Measurements from ENCODE around the gene CYP2D6.

Gene CYP2D6

GRCh38 chr22:42090596-42091454 lies 39.8 kb downstream of the CYP2D6 start, which contains the start of gene NDUFA6:
NDUFA6 (minus strand) TSS chr22:42090772; CDS start chr22:42090744, 28 bp downstream.
- ATAC-seq (peak; percentile 97), DNase-seq (peak; percentile 96)
- no peaks in the 10 kb centered on the region for H3K27me3 Mint-ChIP-seq
- no peaks in the 10 kb centered on the region for H3K9me3 Mint-ChIP-seq
- peaks cover 29% of the 10 kb centered on the region for H3K36me3 Mint-ChIP-seq (ENCODE audit: low read depth)
- peak within 1 kb of the TSS; percentile 97 for H3K4me3 Mint-ChIP-seq
- peak within 1 kb of the TSS; percentile 98 for H3K27ac Mint-ChIP-seq
- H3K4me1 Mint-ChIP-seq = peaks cover 26% of the 10 kb centered on the region

- Mint-ChIP-seq H3K27ac (peak overlapping the region; percentile 10), H3K4me1 (peaks cover 30% of the 10 kb centered on the region), H3K4me3 (no peak overlapping the region), H3K9me3 (no peaks in the 10 kb centered on the region), H3K36me3 (ENCODE audit: low read depth) (peaks cover 50% of the 10 kb centered on the region), H3K27me3 (no peaks in the 10 kb centered on the region)
- DNase-seq = no peak
- no peak for ATAC-seq
Observed at GRCh38 chr22:42086051-42086450, 44.6 kb downstream of the CYP2D6 start.

GRCh38 chr22:42084874-42085273 lies 45.7 kb downstream of the CYP2D6 start:
- ATAC-seq (no peak), DNase-seq (no peak)
- H3K4me1 Mint-ChIP-seq = peaks cover 36% of the 10 kb centered on the region
- H3K27me3 Mint-ChIP-seq = no peaks in the 10 kb centered on the region
- no peaks in the 10 kb centered on the region for H3K9me3 Mint-ChIP-seq
- peaks cover 47% of the 10 kb centered on the region for H3K36me3 Mint-ChIP-seq (ENCODE audit: low read depth)
- H3K4me3 Mint-ChIP-seq = no peak overlapping the region
- no peak overlapping the region for H3K27ac Mint-ChIP-seq

- peaks cover 35% of the 10 kb centered on the region for H3K36me3 Mint-ChIP-seq (ENCODE audit: low read depth)
- no peaks in the 10 kb centered on the region for H3K27me3 Mint-ChIP-seq
- no peak for DNase-seq
- H3K4me1 Mint-ChIP-seq = peaks cover 35% of the 10 kb centered on the region
- no peak overlapping the region for H3K27ac Mint-ChIP-seq
- no peaks in the 10 kb centered on the region for H3K9me3 Mint-ChIP-seq
- ATAC-seq = no peak
- H3K4me3 Mint-ChIP-seq = no peak overlapping the region
Observed at GRCh38 chr22:42083119-42083518, 47.5 kb downstream of the CYP2D6 start.

- ATAC-seq = no peak
- Mint-ChIP-seq H3K36me3 (ENCODE audit: low read depth) (peaks cover 20% of the 10 kb centered on the region), H3K4me3 (peak overlapping the region; percentile 94), H3K4me1 (peaks cover 30% of the 10 kb centered on the region), H3K27ac (peak overlapping the region; percentile 93), H3K9me3 (no peaks in the 10 kb centered on the region), H3K27me3 (no peaks in the 10 kb centered on the region)
- DNase-seq = no peak
Observed at GRCh38 chr22:42080287-42080686, 50.3 kb downstream of the CYP2D6 start.

GRCh38 chr22:42079319-42080251 lies 51.0 kb downstream of the CYP2D6 start, which contains the start of gene SMDT1:
SMDT1 (plus strand) TSS chr22:42079700; CDS start chr22:42079769, 69 bp downstream.
- Mint-ChIP-seq H3K4me1 (peaks cover 35% of the 10 kb centered on the region), H3K27ac (peak within 1 kb of the TSS; percentile 93), H3K4me3 (peak within 1 kb of the TSS; percentile 94), H3K36me3 (ENCODE audit: low read depth) (peaks cover 14% of the 10 kb centered on the region), H3K27me3 (no peaks in the 10 kb centered on the region), H3K9me3 (no peaks in the 10 kb centered on the region)
- peak; percentile 95 for ATAC-seq
- DNase-seq = peak; percentile 98

GRCh38 chr22:42078469-42079318 lies 51.9 kb downstream of the CYP2D6 start:
- H3K4me1 Mint-ChIP-seq = peaks cover 36% of the 10 kb centered on the region
- DNase-seq = no peak

GRCh38 chr22:42077486-42078125 lies 53.0 kb downstream of the CYP2D6 start:
- Mint-ChIP-seq H3K36me3 (ENCODE audit: low read depth) (peaks cover 10% of the 10 kb centered on the region), H3K4me3 (peak overlapping the region; percentile 94), H3K9me3 (no peaks in the 10 kb centered on the region), H3K27me3 (no peaks in the 10 kb centered on the region), H3K27ac (no peak overlapping the region), H3K4me1 (peaks cover 41% of the 10 kb centered on the region)
- DNase-seq = no peak
- no peak for ATAC-seq

More at GRCh38 chr22:42078469-42079318, 51.9 kb downstream of the CYP2D6 start:
- Mint-ChIP-seq H3K27ac (peak overlapping the region; percentile 93), H3K36me3 (ENCODE audit: low read depth) (peaks cover 13% of the 10 kb centered on the region), H3K9me3 (no peaks in the 10 kb centered on the region), H3K4me3 (peak overlapping the region; percentile 94), H3K27me3 (no peaks in the 10 kb centered on the region)
- no peak for ATAC-seq

- no peak for ATAC-seq
- DNase-seq = no peak
- H3K27ac Mint-ChIP-seq = no peak overlapping the region
- H3K36me3 Mint-ChIP-seq (ENCODE audit: low read depth) = peaks cover 6% of the 10 kb centered on the region
- no peak overlapping the region for H3K4me3 Mint-ChIP-seq
- no peaks in the 10 kb centered on the region for H3K27me3 Mint-ChIP-seq
- peaks cover 38% of the 10 kb centered on the region for H3K4me1 Mint-ChIP-seq
- no peaks in the 10 kb centered on the region for H3K9me3 Mint-ChIP-seq
Observed at GRCh38 chr22:42076764-42077485, 53.7 kb downstream of the CYP2D6 start.
